H7 (cell line): ENCODE measurements around the gene RAP1GAP2. TPM values are rescaled to one million over a fixed set of nuclear protein-coding genes. Genes with fewer than 3 reads are reported as not detected.

ENCODE experiments used
- DNase-seq: peaks from one replicate; pipeline ENCODE4 v3.0.0; 2012
- H3K27me3 ChIP-seq: 2 replicates; pipeline ENCODE4 v1.6.0; 2011; ENCODE audit warnings: mild to moderate bottlenecking, low read length; ENCODE audit not compliant: control insufficient read depth, insufficient read depth
- H3K36me3 ChIP-seq: replicated peaks from 2 replicates; pipeline ENCODE4 v1.5.1; 2011; ENCODE audit warnings: low read length; ENCODE audit not compliant: control insufficient read depth, insufficient read depth
- H3K4me3 ChIP-seq: 2 replicates; pipeline ENCODE4 v1.5.1; 2011; ENCODE audit warnings: low read depth, mild to moderate bottlenecking, control low read depth, low read length, moderate library complexity; ENCODE audit not compliant: insufficient read depth
- total RNA-seq: library from RNA; depleted of rRNA; stranded (reverse); fragments of >200 nt; shearing (Covaris generic); gene quantifications from 2 replicates; pipeline ENCODE4 v1.2.3, GENCODE V29; 2014

The RAP1GAP2 gene
- total RNA-seq, 1 experiment from 2014 or later, result 35.5 TPM

DNA sequence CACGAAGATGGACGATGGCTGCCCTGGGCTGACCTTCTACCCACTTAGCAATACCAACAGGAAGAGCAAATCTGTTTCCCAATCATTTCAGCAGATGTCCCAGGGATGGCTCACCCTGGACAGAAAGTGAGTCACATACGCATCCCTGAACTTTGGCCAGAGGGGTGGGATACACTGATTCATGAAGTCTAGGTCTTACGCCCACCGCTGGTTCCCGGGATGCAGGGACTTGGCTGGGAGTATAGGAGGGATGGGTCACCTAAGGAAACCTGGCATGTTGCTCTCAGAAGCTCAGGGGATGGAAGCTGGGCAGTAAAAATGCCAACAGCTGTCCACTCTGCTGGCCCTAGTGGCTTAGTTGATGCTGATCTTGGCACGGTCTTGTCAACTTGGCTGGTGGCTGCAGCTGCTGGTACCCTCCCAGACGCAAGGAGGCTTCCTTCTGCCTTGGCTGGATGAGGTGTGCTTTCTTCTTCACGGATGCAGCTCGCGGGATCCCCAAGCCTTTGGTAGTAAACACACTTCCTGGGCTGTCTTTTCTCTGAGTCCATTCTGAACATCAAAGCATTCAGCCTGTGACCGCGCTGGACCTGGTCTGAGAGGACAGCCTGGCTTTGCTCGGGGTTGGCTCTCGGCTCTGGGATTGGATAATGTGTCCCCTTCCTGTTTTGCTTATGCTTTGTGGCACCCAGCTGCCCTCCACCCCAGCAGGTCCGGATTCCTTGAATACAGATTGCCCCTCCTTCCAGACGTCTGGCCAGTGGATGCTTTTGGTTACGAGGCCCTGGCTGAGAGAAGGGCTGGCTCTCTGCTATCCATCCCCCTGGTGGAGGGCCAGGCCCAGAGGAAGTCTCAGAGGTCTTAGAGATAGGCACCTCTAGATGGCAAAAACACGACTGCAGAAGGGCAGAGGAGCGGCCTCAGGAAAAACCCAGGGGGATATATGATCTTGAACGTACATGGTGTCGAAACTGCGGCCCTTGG lies 71.5 kb downstream of the RAP1GAP2 start:
- H3K27me3 ChIP-seq, result no peaks in the 10 kb centered on the region
- H3K36me3 ChIP-seq, result no peaks in the 10 kb centered on the region; the same call in 1 of the 2 replicates
- no peak overlapping the region for H3K4me3 ChIP-seq
- peak; percentile 88 for DNase-seq

DNA sequence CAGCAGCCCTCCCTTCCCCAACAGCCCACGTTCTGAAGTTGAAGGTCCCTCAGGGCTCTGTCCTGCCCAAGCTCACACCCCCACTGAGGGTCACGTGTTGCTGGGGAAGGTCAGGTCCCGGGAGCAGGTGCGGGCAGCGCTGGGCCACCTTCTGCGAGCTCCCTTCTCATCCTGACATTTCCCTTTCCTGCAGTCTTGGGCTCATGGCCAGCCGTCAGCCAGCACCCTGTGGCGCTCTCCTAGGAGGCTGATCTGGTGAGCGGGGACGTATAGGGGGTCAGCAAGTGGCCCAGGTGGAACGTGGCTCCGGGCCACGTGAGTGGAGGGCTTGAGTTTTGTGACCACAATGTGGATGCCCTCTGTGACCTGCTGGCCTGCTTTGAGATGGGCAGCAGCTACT lies 73.4 kb downstream of the RAP1GAP2 start:
- no peak overlapping the region for H3K4me3 ChIP-seq
- no peaks in the 10 kb centered on the region; the same call in 1 of the 2 replicates for H3K36me3 ChIP-seq
- no peak for DNase-seq
- no peaks in the 10 kb centered on the region for H3K27me3 ChIP-seq

DNA sequence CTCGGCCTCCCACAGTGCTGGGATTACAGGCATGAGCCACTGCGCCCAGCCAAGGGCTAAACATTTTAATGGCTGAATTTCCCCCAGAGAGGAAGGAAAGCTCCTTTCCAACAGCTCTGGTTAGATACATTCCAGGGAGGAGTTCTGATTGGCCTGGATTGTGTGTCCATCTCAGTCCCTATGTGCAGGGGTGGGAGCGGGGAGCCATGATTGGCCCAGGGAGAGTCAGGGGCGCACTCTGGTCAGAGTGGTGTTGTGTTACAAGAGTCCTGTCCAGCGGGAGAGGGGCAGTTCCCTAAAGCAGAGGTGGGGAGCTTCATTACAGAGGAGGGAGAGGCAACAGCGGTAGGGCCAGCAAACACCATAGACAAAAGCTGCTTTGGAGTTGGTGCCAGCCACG lies 75.0 kb downstream of the RAP1GAP2 start:
- Histone ChIP-seq H3K27me3 (no peaks in the 10 kb centered on the region), H3K36me3 (no peaks in the 10 kb centered on the region; the same call in 1 of the 2 replicates), H3K4me3 (no peak overlapping the region; the same call in 1 of the 2 replicates)
- DNase-seq, result peak; percentile 92

DNA sequence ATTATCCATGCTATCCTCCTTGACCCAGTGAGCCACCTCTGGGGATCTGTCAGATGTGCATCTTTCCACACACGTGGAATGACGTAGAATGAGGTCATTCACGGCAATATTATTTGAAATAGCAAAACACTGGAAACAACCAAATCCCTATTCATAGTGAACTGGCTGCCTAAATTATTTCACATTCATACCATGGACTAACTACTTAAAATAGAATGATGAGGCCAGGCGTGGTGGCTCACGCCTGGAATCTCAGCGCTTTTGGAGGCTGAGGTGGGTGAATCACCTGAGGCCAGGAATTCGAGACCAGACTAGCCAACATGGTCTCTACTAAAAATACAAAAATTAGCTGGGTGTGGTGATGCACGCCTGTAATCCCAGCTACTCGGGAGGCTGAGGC lies 75.5 kb downstream of the RAP1GAP2 start:
- DNase-seq, result no peak
- Histone ChIP-seq H3K4me3 (no peak overlapping the region), H3K27me3 (no peaks in the 10 kb centered on the region), H3K36me3 (no peaks in the 10 kb centered on the region; the same call in 1 of the 2 replicates)

DNA sequence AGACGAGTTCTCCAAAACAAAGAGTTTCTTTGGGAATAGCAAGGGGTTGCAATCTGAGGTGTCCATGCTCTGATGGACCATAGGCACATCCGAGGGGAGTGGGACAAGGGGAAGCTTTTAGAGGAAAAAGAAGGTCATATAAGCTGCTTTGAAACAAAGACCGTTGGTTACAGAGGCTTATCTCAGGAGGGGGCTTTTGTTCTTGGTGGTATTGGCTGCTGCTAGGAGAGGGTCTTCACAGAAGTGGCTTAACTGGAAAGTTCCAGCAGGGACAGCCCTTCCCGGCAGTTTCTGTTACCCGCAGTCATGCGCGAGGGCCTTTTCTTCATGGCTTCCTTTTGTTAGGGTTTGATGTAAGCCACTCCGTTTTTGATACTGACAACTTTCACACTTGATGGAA lies 76.0 kb downstream of the RAP1GAP2 start:
- Histone ChIP-seq H3K36me3 (no peaks in the 10 kb centered on the region; the same call in 1 of the 2 replicates), H3K4me3 (no peak overlapping the region), H3K27me3 (no peaks in the 10 kb centered on the region)
- DNase-seq, result peak; percentile 71

DNA sequence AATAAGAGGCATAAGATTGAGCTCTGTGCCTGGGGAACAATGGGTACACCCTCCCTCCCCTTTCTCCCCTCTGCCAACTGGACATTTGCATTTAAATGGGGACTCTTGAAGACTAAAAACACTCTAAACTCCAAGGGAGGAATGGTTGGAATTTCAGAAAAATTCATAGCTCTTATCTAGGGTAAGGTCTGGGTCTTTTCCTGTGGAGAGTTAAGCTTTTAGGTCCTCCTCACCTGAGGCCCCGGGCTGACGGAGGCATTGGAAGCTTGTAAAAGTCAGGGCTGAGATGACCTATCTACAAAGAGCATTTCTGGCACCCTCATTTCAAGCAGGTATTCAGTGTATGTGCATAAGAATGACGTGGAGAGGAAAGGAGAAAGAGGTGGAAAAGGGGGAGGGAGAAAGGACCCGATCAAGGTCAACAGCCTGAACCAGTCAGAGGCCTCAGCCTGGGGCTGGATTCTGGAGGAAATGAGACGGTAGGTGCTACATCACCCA lies 78.0 kb downstream of the RAP1GAP2 start:
- no peaks in the 10 kb centered on the region for H3K27me3 ChIP-seq
- no peaks in the 10 kb centered on the region for H3K36me3 ChIP-seq
- peak; percentile 80 for DNase-seq
- H3K4me3 ChIP-seq, result no peak overlapping the region

DNA sequence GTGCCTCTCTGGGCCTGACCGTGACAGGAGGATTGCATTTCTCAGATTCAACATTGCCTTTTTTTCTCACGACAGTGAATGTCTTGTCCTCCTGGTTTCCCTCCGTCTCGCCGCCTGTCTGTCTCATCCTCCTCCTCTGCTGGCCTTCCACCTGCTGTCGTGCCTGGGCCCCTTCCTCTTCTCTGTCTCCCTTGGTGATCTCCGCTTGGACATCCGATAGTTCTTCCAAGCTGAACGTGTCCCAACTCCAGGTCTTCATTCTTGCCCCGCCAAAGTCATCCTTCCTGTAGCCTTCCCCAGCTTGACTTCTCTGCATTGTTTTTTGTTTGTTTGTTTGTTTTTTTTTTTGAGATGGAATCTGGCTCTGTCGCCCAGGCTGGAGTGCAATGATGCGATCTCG lies 79.4 kb downstream of the RAP1GAP2 start:
- no peak overlapping the region for H3K4me3 ChIP-seq
- no peak for DNase-seq
- no peaks in the 10 kb centered on the region for H3K27me3 ChIP-seq
- no peaks in the 10 kb centered on the region for H3K36me3 ChIP-seq

DNA sequence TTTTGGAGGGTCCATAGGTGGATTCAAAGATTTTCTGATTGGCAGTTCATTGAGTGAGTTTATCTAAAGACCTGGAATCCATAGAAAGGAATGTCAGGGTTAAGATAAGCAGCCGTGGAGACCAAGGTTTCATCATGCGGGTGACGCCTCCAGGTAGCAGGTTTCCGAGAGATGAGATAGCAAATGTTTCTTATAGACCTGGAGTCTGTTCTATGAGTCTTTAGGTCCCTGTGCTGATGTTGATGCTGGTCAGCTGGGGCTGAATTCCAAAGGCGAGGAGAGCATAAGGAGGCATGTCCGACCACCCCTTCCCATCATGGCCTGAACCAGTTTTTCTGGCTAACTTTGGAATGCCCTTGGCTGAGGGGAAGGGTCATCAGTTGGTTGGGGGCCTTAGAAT lies 80.2 kb downstream of the RAP1GAP2 start:
- no peak for DNase-seq
- Histone ChIP-seq H3K36me3 (no peaks in the 10 kb centered on the region), H3K4me3 (no peak overlapping the region), H3K27me3 (no peaks in the 10 kb centered on the region)

DNA sequence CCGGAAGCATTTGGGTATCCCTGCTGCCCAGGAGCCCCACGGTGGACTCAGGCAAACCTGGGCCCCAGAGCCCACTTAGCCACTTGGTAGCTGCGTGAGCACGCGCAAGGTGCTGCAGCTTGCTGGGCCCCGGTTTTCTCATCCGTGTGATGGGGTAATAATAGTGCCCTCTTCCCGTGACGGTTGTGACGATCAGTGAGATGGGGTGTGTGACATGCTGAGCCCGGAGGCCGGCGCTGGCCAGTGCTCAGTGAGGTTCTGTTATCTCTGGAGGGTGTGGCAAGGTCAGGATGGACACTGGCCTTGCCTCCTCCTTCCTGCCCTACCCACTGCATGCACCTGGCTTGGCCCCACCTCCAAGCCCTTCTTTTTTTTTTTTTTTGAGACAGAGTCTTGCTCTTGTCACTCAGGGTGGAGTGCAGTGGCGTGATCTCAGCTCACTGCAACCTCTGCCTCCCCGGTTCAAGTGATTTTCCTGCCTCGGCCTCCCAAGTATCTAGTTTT lies 82.6 kb downstream of the RAP1GAP2 start:
- Histone ChIP-seq H3K27me3 (no peaks in the 10 kb centered on the region), H3K36me3 (no peaks in the 10 kb centered on the region), H3K4me3 (no peak overlapping the region)
- DNase-seq, result no peak

DNA sequence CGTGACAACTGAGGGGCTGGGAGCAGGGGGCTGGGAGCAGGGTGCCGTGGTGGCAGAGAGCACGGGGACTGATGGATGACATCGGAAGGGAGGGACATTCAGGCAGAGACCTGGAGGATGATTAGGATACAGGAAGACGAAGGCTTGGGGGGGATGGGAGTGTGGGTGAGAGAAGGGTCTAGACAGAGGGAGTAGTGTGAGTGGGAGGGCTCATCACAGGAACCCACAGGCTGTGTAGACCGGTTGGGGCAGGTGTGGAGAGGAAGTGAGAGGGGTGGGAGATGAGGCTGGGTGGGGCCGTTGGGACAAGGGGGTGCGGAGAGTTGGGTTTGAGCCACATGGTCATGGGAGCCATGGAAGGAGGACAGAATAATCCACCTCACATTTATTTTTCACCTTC lies 83.8 kb downstream of the RAP1GAP2 start:
- Histone ChIP-seq H3K27me3 (no peaks in the 10 kb centered on the region), H3K4me3 (no peak overlapping the region), H3K36me3 (no peaks in the 10 kb centered on the region)
- DNase-seq, result no peak

DNA sequence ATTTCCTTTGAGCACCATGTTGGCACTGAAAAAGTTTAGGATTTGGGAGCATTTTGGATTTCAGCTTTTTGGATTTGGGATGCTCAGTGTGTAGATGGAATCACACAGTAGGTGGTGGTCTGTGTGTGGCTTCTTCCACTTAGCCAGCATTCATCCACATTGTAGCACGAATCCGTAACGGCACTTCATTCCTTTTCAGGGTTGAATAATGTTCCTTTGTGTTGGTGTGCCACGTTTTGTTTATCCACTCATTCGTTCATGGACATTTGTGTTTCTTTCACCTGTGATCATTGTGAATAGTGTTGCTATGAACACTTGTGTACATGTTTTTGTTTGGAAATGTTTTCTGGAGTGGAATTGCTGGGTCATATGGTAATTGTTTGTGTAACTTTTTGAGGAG lies 85.1 kb downstream of the RAP1GAP2 start:
- Histone ChIP-seq H3K36me3 (no peaks in the 10 kb centered on the region), H3K27me3 (no peaks in the 10 kb centered on the region), H3K4me3 (no peak overlapping the region)
- DNase-seq, result no peak

DNA sequence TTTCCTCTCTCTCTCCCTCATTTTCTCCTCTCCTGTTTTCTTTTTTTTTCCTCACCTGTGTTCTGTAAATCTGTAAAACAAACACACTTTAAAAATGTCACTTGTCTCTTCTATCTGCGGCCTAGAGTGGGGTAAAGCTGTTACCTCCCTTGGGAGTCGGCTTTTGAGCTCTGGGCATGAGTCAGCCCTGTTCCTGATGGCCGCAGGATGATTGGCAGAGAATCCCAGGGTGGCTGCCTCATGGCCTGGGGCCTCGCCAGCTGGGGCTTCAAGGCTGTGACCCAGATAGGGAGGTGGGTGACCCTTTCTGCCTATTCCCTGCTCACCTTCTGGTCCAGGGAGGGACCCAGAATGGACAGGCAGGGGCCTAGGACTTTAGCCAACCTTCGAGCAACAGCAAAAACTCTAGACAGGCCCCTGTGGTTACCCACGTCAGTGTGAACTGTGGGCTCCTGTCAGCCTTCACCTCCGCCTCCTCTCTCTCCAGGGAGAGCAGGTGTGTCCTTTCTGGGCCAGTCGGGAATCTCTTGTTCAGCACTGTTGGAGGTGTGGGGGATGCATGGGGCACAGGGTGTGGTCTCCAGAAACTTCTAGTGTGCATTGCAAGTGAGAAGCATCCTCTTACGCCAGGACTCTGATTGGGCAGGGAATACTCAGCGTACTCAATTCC lies 87.4 kb downstream of the RAP1GAP2 start:
- DNase-seq, result peak; percentile 62
- H3K27me3 ChIP-seq, result no peaks in the 10 kb centered on the region

DNA sequence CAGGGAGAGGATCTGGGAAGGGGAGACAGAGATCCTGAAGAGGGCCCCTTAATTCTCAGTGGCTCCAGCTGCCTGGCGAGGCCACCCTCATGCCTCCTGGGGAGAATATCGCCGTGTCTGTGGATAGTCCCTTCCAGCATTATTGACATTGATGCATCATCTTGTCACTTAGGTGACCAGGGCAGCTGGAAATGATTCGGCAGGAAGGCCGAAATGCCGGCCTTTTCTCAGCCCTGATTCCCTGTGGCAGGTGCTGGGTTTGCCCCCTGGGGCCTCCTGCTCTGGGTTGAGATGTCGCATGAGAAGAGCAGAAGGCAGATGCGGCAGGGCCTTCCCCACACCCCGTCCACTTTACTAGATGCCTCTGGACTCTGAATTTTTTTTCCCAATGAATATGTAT lies 89.5 kb downstream of the RAP1GAP2 start:
- H3K27me3 ChIP-seq, result no peaks in the 10 kb centered on the region
- H3K36me3 ChIP-seq, result no peaks in the 10 kb centered on the region
- no peak overlapping the region for H3K4me3 ChIP-seq
- DNase-seq, result peak; percentile 74

More for the DNA sequence above, 87.4 kb downstream of the RAP1GAP2 start:
- H3K4me3 ChIP-seq, result no peak overlapping the region
- H3K36me3 ChIP-seq, result no peaks in the 10 kb centered on the region

DNA sequence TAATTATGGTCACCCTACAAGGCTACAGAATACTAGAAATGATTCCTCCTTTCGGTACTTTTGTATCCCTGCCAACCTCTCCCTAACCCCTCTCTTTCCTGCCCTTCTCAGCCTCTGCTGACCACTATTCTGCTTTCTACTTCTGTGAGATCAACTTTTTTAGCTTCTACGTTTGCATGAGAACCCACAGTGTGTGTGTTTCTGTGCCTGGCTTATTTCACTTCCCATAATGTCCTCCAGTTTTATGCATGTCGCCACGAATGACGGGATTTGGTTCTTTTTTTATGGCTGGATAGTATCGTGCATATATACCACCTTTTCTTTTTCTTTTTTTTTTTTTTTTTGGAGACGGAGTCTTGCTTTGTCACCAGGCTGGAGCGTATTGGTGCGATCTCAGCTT lies 92.1 kb downstream of the RAP1GAP2 start:
- Histone ChIP-seq H3K27me3 (no peaks in the 10 kb centered on the region), H3K4me3 (no peak overlapping the region), H3K36me3 (no peaks in the 10 kb centered on the region)
- no peak for DNase-seq
